Right lobe of liver (tissue), 4 donors: ENCODE results near the gene TNFAIP8L1.

Experiments
- POLR2A ChIP-seq: fragments of 450-650 bp; IDR thresholded peaks from one replicate; pipeline ENCODE4 v1.6.1; 2017; ENCODE audit warnings: antibody characterized with exemption, mild to moderate bottlenecking
- TF ChIP-seq, protein P1 (sequence below), 4 donors: fragments of 200-600 bp in 3 of 4; fragments of 450-650 bp in 1 of 4; IDR thresholded peaks; one replicate each; pipeline versions ENCODE4 v1.5.1 to v1.8.0; 2016 to 2022; ENCODE audit warnings: antibody characterized with exemption in 4 of 4, mild to moderate bottlenecking in 2 of 4
- donor health status: DM: no; HTN: no; CAD: no.
- donor health status: DM: no; HTN: no; CAD: no.
- donor health status: DM: no; HTN: yes; CAD: no.

GRCh38 chr19:4653793-4654436 is 14.6 kb downstream of the TNFAIP8L1 start:
- TF ChIP-seq, protein P1, sequence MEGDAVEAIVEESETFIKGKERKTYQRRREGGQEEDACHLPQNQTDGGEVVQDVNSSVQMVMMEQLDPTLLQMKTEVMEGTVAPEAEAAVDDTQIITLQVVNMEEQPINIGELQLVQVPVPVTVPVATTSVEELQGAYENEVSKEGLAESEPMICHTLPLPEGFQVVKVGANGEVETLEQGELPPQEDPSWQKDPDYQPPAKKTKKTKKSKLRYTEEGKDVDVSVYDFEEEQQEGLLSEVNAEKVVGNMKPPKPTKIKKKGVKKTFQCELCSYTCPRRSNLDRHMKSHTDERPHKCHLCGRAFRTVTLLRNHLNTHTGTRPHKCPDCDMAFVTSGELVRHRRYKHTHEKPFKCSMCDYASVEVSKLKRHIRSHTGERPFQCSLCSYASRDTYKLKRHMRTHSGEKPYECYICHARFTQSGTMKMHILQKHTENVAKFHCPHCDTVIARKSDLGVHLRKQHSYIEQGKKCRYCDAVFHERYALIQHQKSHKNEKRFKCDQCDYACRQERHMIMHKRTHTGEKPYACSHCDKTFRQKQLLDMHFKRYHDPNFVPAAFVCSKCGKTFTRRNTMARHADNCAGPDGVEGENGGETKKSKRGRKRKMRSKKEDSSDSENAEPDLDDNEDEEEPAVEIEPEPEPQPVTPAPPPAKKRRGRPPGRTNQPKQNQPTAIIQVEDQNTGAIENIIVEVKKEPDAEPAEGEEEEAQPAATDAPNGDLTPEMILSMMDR (IDR thresholded peaks at IDR 0.05): no peak
- no peak for TF ChIP-seq POLR2A
